ENCODE results near the gene RYR2.
"Not testable (repeated sequence)": the region's sequence is repeated elsewhere in the genome, so short reads cannot be mapped to it uniquely, and the experiment has no call there.

RYR2 gene

DNA sequence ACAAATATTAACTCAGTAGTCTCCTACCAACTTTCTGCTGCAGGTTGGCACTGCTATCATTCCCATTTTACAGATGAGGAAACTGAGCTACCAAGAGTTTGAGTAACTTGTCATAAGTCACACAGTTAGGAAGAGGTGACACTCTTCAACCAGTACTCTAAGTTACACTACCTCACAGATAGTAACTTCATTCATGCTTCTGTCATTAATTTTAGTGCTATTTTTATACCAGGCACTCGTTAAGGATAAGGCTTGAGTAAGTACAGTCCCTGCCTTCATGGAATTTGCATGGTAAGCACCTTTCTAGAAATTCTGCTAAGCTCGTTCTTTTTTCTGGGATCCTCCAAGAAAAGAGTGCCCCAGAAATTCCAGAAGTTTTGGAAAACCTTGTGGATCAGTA lies 770.1 kb downstream of the RYR2 start:
- no peaks in the 10 kb centered on the region for H3K27me3 ChIP-seq (ENCODE audit: control insufficient read depth, insufficient read depth, low read length, poor library complexity, severe bottlenecking)
- no peaks in the 10 kb centered on the region for H3K36me3 ChIP-seq (ENCODE audit: control insufficient read depth, insufficient read depth, low read length)
- no peak overlapping the region for H3K4me3 ChIP-seq (ENCODE audit: insufficient read depth, low read depth, low read length)
- no peaks in the 10 kb centered on the region for H3K4me1 ChIP-seq (ENCODE audit: control insufficient read depth, insufficient read depth, low read length)
- H3K9me3 ChIP-seq (ENCODE audit: control insufficient read depth, low read length): no peaks in the 10 kb centered on the region
- WGBS, 2 experiments: 93 to 95% methylated on average over 2 of the region's 2 CpGs
- no peak overlapping the region for H3K27ac ChIP-seq (ENCODE audit: insufficient read depth, low read depth, low read length, poor library complexity, severe bottlenecking)

DNA sequence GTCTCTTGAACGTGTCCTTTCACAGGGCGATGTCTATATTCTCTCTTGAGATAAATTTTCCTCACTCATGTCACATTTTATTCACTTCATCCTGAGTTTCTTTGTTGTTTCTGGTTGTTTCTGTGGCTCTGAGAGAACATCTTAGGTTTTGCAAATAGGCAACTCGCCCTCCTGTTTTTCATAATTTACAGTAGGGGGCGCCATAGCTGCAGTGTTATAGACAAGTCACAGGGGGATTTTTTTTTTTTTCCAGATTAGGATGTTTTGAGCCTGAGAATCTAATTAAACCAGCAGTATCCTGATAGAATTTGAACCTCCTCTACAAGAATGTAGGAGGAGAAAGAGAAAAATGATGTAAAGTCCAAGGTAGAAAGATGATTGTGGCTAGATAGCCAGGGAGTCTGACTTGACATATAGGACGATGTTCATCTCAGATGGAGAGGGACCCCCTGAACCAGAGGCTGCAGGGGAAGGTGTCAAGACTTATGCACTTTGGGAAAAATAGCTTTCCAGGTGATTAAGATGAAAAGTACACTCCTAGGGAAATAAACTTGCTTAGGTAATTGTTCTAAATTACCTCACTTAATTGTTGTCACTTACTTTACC lies 772.4 kb downstream of the RYR2 start:
- H3K27ac ChIP-seq (ENCODE audit: insufficient read depth, low read depth, low read length, poor library complexity, severe bottlenecking): no peak overlapping the region
- no peaks in the 10 kb centered on the region for H3K4me1 ChIP-seq (ENCODE audit: control insufficient read depth, insufficient read depth, low read length)
- no peaks in the 10 kb centered on the region for H3K27me3 ChIP-seq (ENCODE audit: control insufficient read depth, insufficient read depth, low read length, poor library complexity, severe bottlenecking)
- no peak overlapping the region for H3K4me3 ChIP-seq (ENCODE audit: insufficient read depth, low read depth, low read length)
- 43 to 67% methylated on average over 4 to 5 of the region's 5 CpGs for WGBS, 2 experiments
- H3K9me3 ChIP-seq (ENCODE audit: control insufficient read depth, low read length): no peaks in the 10 kb centered on the region
- no peaks in the 10 kb centered on the region for H3K36me3 ChIP-seq (ENCODE audit: control insufficient read depth, insufficient read depth, low read length)

DNA sequence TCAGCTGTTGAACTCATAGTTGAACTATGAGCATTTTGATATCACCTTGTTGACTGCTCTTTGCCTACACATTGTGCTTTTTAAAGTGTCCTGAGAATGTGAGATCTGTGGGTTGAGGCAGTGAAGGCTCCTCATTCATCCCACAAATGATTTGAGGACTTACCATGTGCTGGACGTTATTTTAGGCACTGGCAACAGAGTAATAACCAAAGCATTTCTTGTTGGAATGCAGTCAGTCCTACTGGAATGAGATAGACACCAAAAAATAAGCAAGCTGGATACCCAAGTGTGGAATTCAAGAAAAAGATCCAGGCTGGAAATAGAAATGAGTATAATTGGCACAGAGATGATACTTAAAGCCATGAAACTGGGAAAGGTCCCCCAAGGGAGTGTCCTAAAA lies 775.3 kb downstream of the RYR2 start:
- Histone ChIP-seq H3K4me1 (ENCODE audit: control insufficient read depth, insufficient read depth, low read length) (no peaks in the 10 kb centered on the region), H3K36me3 (ENCODE audit: control insufficient read depth, insufficient read depth, low read length) (no peaks in the 10 kb centered on the region), H3K9me3 (ENCODE audit: control insufficient read depth, low read length) (no peaks in the 10 kb centered on the region), H3K4me3 (ENCODE audit: insufficient read depth, low read depth, low read length) (no peak overlapping the region), H3K27me3 (ENCODE audit: control insufficient read depth, insufficient read depth, low read length, poor library complexity, severe bottlenecking) (no peaks in the 10 kb centered on the region), H3K27ac (ENCODE audit: insufficient read depth, low read depth, low read length, poor library complexity, severe bottlenecking) (no peak overlapping the region)
- WGBS, 2 experiments: 81 to 90% methylated on average over 1 of the region's 1 CpG

DNA sequence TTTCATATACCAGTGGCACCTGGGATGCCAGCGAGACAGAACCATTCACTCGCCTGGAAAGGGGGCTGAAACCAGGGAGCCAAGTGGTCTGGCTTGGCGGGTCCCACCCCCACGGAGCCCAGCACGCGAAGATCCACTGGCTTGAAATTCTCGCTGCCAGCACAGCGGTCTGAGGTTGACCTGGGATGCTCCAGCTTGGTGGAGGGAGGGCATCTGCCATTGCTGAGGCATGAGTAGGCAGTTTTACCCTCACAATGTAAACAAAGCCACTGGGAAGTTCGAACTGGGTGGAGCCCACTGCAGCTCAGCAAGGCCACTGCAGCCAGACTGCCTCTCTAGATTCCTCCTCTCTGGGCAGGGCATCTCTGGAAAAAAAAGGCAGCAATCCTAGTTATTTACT lies 778.6 kb downstream of the RYR2 start:
- not testable (repeated sequence) for H3K27ac ChIP-seq (ENCODE audit: insufficient read depth, low read depth, low read length, poor library complexity, severe bottlenecking); H3K4me1 ChIP-seq (ENCODE audit: control insufficient read depth, insufficient read depth, low read length); H3K36me3 ChIP-seq (ENCODE audit: control insufficient read depth, insufficient read depth, low read length); H3K9me3 ChIP-seq (ENCODE audit: control insufficient read depth, low read length); H3K27me3 ChIP-seq (ENCODE audit: control insufficient read depth, insufficient read depth, low read length, poor library complexity, severe bottlenecking); H3K4me3 ChIP-seq (ENCODE audit: insufficient read depth, low read depth, low read length)
- 94 to 95% methylated on average over 9 of the region's 9 CpGs for WGBS, 2 experiments

DNA sequence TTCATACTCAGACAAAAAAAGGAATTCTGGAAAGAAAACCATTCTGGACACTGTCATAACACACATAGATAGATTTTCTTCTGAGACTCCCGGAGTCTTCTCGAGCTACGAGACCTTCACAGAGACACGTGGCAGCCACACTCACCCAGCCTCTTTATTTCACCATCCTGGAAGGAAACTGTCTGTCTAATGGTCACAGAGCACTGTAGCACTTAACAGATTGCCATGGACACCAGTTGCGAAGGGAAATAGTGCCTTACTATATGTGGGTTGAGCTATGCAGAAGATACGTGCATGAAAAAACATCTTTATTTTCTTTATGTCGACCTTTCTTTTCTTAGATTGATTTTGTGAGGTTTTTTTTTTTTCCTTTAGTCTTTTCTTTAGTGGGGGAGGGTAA lies 790.9 kb downstream of the RYR2 start:
- Histone ChIP-seq H3K9me3 (ENCODE audit: control insufficient read depth, low read length) (no peaks in the 10 kb centered on the region), H3K4me1 (ENCODE audit: control insufficient read depth, insufficient read depth, low read length) (no peaks in the 10 kb centered on the region), H3K36me3 (ENCODE audit: control insufficient read depth, insufficient read depth, low read length) (no peaks in the 10 kb centered on the region), H3K27me3 (ENCODE audit: control insufficient read depth, insufficient read depth, low read length, poor library complexity, severe bottlenecking) (no peaks in the 10 kb centered on the region), H3K4me3 (ENCODE audit: insufficient read depth, low read depth, low read length) (no peak overlapping the region), H3K27ac (ENCODE audit: insufficient read depth, low read depth, low read length, poor library complexity, severe bottlenecking) (no peak overlapping the region)
- WGBS, 2 experiments: 72 to 77% methylated on average over 7 of the region's 7 CpGs

DNA sequence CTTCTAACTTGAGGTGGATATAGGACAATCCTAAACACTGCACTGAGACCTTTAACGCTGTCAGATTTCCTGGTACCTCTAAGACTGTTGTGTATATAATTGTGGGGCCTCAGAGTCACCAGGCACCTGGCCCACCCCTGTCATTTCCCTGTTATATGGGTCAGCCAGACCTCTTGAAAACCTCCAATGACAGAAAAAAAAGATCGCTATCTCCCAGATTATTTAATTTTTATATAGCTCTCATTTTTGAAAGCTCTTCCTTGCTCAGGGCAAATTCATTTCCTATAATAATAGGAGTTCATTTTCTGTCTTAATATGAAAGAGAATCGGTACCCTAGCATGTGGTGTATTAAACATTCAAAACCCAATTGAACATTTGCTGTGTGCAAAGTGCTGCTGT lies 792.1 kb downstream of the RYR2 start:
- Histone ChIP-seq H3K4me1 (ENCODE audit: control insufficient read depth, insufficient read depth, low read length) (no peaks in the 10 kb centered on the region), H3K36me3 (ENCODE audit: control insufficient read depth, insufficient read depth, low read length) (no peaks in the 10 kb centered on the region), H3K9me3 (ENCODE audit: control insufficient read depth, low read length) (no peaks in the 10 kb centered on the region), H3K27me3 (ENCODE audit: control insufficient read depth, insufficient read depth, low read length, poor library complexity, severe bottlenecking) (no peaks in the 10 kb centered on the region), H3K27ac (ENCODE audit: insufficient read depth, low read depth, low read length, poor library complexity, severe bottlenecking) (no peak overlapping the region), H3K4me3 (ENCODE audit: insufficient read depth, low read depth, low read length) (no peak overlapping the region)
- 94 to 95% methylated on average over 2 to 3 of the region's 3 CpGs for WGBS, 2 experiments

DNA sequence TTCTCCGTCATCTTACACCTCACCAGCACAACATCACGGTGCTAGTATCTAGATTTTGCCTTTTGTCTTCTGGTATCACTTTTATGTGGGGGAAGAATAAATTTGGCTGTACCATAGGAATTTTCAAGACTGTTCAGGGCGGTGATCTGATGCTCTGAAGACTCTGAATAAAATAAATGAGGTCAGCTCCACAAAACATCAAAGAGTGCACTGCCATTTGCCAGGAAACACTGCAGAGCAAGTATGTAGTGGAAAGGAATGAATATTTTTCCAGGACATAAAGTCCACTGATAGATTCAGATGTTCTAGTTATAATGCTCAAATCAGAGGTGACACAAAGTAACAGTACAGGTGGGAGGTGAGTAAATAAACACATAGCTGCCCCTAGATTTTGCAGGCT lies 792.5 kb downstream of the RYR2 start:
- Histone ChIP-seq H3K9me3 (ENCODE audit: control insufficient read depth, low read length) (no peaks in the 10 kb centered on the region), H3K27me3 (ENCODE audit: control insufficient read depth, insufficient read depth, low read length, poor library complexity, severe bottlenecking) (no peaks in the 10 kb centered on the region), H3K4me1 (ENCODE audit: control insufficient read depth, insufficient read depth, low read length) (no peaks in the 10 kb centered on the region), H3K4me3 (ENCODE audit: insufficient read depth, low read depth, low read length) (no peak overlapping the region), H3K36me3 (ENCODE audit: control insufficient read depth, insufficient read depth, low read length) (no peaks in the 10 kb centered on the region), H3K27ac (ENCODE audit: insufficient read depth, low read depth, low read length, poor library complexity, severe bottlenecking) (no peak overlapping the region)
- 94 to 98% methylated on average over 3 of the region's 3 CpGs for WGBS, 2 experiments

DNA sequence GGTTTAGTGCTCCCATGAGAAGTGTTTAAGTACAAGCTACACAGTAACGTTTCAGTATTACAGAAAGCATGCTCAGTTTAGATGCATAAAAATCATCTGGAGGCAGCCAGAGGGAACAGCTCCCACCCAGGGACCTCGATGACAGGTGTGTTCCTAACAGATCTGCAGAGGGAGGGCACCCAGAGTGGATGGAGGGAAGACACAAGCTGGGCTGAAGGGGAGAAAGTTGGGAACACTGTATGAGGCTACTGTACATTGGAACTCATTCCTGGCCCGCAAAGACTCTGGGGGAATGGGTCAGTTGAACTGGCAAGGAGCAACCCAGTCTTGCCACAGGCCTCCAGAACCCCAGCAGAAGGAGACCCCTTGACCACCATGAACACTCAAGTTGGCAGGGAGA lies 796.3 kb downstream of the RYR2 start:
- H3K36me3 ChIP-seq (ENCODE audit: control insufficient read depth, insufficient read depth, low read length): no peaks in the 10 kb centered on the region
- 58 to 61% methylated on average over 3 of the region's 3 CpGs for WGBS, 2 experiments
- H3K27me3 ChIP-seq (ENCODE audit: control insufficient read depth, insufficient read depth, low read length, poor library complexity, severe bottlenecking): no peaks in the 10 kb centered on the region
- no peaks in the 10 kb centered on the region for H3K9me3 ChIP-seq (ENCODE audit: control insufficient read depth, low read length)
- H3K4me3 ChIP-seq (ENCODE audit: insufficient read depth, low read depth, low read length): no peak overlapping the region
- H3K4me1 ChIP-seq (ENCODE audit: control insufficient read depth, insufficient read depth, low read length): no peaks in the 10 kb centered on the region
- H3K27ac ChIP-seq (ENCODE audit: insufficient read depth, low read depth, low read length, poor library complexity, severe bottlenecking): no peak overlapping the region

DNA sequence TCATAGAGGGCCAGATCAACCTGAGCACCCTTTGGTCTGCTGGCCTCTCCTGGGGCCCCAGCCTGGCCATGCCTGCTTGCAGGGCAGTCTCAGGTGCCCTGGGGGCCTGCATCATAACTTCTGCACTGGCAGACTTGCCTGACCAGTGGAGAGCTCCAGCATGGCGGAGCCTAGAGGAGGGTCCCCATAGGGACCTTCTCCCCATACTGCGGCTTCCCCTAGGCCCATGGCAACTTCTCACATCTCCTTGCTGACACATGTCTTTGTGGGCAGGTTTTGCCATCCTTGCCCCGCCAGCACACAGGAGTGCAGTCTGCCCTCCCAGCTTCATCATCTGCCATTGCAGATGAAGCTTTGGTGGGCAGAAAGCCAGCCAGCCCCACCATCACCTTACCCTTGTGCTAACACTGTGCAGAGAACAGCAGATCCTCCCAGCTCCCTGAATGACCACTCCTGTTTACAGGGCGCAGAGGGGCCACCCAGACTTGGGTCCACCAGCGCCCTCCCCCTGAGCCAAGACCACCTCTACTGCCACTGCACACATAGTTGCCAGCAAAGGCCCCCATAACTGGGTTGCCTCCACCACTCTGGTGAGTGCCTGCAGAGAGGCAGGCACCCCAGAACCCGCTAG lies 797.0 kb downstream of the RYR2 start:
- Histone ChIP-seq H3K4me1 (ENCODE audit: control insufficient read depth, insufficient read depth, low read length) (no peaks in the 10 kb centered on the region), H3K27ac (ENCODE audit: insufficient read depth, low read depth, low read length, poor library complexity, severe bottlenecking) (no peak overlapping the region), H3K36me3 (ENCODE audit: control insufficient read depth, insufficient read depth, low read length) (no peaks in the 10 kb centered on the region), H3K27me3 (ENCODE audit: control insufficient read depth, insufficient read depth, low read length, poor library complexity, severe bottlenecking) (no peaks in the 10 kb centered on the region), H3K4me3 (ENCODE audit: insufficient read depth, low read depth, low read length) (no peak overlapping the region), H3K9me3 (ENCODE audit: control insufficient read depth, low read length) (no peaks in the 10 kb centered on the region)
- 90 to 96% methylated on average over 6 of the region's 6 CpGs for WGBS, 2 experiments

DNA sequence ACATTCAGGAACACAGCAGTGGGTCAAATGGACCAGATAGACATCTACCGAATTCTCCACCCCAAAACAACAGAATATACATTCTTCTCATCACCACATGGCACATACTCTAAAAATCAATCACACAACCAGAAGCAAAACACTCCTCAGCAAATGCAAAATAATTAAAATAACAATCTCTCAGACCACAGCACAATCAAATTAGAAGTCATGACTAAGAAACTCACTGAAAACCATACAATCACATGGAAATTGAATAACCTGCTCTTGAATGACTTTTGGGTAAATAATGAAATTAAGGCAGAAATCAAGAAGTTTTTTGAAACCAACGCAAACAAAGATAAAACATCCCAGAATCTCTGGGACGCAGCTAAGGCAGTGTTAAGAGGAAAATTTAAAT lies 799.5 kb downstream of the RYR2 start:
- H3K4me3 ChIP-seq (ENCODE audit: insufficient read depth, low read depth, low read length): no peak overlapping the region
- WGBS, 2 experiments: 54 to 100% methylated on average over 1 to 3 of the region's 3 CpGs
- no peaks in the 10 kb centered on the region for H3K9me3 ChIP-seq (ENCODE audit: control insufficient read depth, low read length)
- no peak overlapping the region for H3K27ac ChIP-seq (ENCODE audit: insufficient read depth, low read depth, low read length, poor library complexity, severe bottlenecking)
- no peaks in the 10 kb centered on the region for H3K36me3 ChIP-seq (ENCODE audit: control insufficient read depth, insufficient read depth, low read length)
- no peaks in the 10 kb centered on the region for H3K4me1 ChIP-seq (ENCODE audit: control insufficient read depth, insufficient read depth, low read length)
- H3K27me3 ChIP-seq (ENCODE audit: control insufficient read depth, insufficient read depth, low read length, poor library complexity, severe bottlenecking): no peaks in the 10 kb centered on the region

DNA sequence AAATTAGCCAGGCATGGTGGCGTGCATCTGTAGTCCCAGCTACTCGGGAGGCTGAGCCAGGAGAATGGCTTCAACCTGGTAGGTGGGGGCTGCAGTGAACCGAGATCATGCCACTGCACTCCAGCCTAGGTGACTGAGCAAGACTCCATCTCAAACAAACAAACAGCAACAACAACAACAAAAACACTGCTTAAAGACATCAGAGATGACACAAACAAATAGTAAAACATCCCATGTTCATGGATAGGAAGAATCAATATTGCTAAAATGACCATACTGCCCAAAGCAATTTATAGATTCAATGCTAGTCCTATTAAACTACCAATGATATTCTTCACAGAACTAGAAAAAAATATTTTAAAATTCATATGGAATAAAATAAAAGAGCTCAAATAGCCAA lies 801.5 kb downstream of the RYR2 start:
- H3K36me3 ChIP-seq (ENCODE audit: control insufficient read depth, insufficient read depth, low read length); H3K4me1 ChIP-seq (ENCODE audit: control insufficient read depth, insufficient read depth, low read length): not testable (repeated sequence)
- WGBS, 2 experiments: 87 to 94% methylated on average over 3 of the region's 3 CpGs

More for the DNA sequence above, 801.5 kb downstream of the RYR2 start:
- not testable (repeated sequence) for H3K4me3 ChIP-seq (ENCODE audit: insufficient read depth, low read depth, low read length); H3K27me3 ChIP-seq (ENCODE audit: control insufficient read depth, insufficient read depth, low read length, poor library complexity, severe bottlenecking); H3K9me3 ChIP-seq (ENCODE audit: control insufficient read depth, low read length); H3K27ac ChIP-seq (ENCODE audit: insufficient read depth, low read depth, low read length, poor library complexity, severe bottlenecking)
